K562 treated with DMSO at 1 percent for 48 hours (cell line): ENCODE results near the gene SFTPA2. TPM values are rescaled to one million over a fixed set of nuclear protein-coding genes. Genes with fewer than 3 reads are reported as not detected.

Experiments used
- total RNA-seq: library from RNA; unstranded; fragments of 300-600 nt; gene quantifications from 2 replicates; pipeline ENCODE4 v1.2.3, GENCODE V29; 2022; ENCODE audit warnings: low replicate concordance; ENCODE audit errors: extremely low read depth

Gene SFTPA2
- total RNA-seq = not detected in 2 replicates

GRCh38 chr10:79560160-79560709, at the start of gene SFTPA2:
Gene SFTPA2, minus strand, starts transcription at chr10:79560407. Its CDS starts 924 bp downstream, at chr10:79559483.

GRCh38 chr10:79511891-79512583, 48.2 kb downstream of the SFTPA2 start, which contains the start of gene EIF5AL1:
Gene EIF5AL1, plus strand, starts transcription at chr10:79512533. Its CDS starts 117 bp downstream, at chr10:79512650.

Other genes with a start within 250 kb of the SFTPA2 start
- not detected in 2 replicates for gene PPIF, start 212.9 kb downstream of the SFTPA2 start, total RNA-seq
- not detected in 2 replicates for gene ZCCHC24, start 114.8 kb downstream of the SFTPA2 start, total RNA-seq
- not detected in 2 replicates for gene EIF5AL1, start 47.9 kb downstream of the SFTPA2 start, total RNA-seq
- gene SFTPA1, start 50.5 kb upstream of the SFTPA2 start, total RNA-seq = not detected in 2 replicates
- not detected in 2 replicates for gene NUTM2B, start 142.8 kb upstream of the SFTPA2 start, total RNA-seq